NCI-H345 treated with DMSO at 0.1 percent for 48 hours (cell line): ENCODE measurements around the gene SMG6.

Source experiments
- DNase-seq: peaks from one replicate; lab custom pipeline; 2025; ENCODE audit not compliant: unreplicated experiment; lab: John Stamatoyannopoulos, UW

Gene SMG6

GRCh38 chr17:2084036-2084765 lies 219.4 kb downstream of the SMG6 start:
- no peak for DNase-seq

- DNase-seq: no peak
Observed at GRCh38 chr17:2083613-2084035, 220.0 kb downstream of the SMG6 start.

- no peak for DNase-seq
Observed at GRCh38 chr17:2082003-2082781, 221.4 kb downstream of the SMG6 start.

GRCh38 chr17:2081564-2081963 lies 222.0 kb downstream of the SMG6 start:
- DNase-seq: no peak

- no peak for DNase-seq
Observed at GRCh38 chr17:2077040-2077439, 226.5 kb downstream of the SMG6 start.

- no peak for DNase-seq
Observed at GRCh38 chr17:2076087-2076984, 227.2 kb downstream of the SMG6 start.

GRCh38 chr17:2075336-2076086 lies 228.1 kb downstream of the SMG6 start:
- DNase-seq: no peak

GRCh38 chr17:2074919-2075318 lies 228.7 kb downstream of the SMG6 start:
- DNase-seq: no peak

- no peak for DNase-seq
Observed at GRCh38 chr17:2071455-2072281, 231.9 kb downstream of the SMG6 start.

GRCh38 chr17:2071024-2071385 lies 232.6 kb downstream of the SMG6 start:
- DNase-seq: no peak

GRCh38 chr17:2070241-2071023 lies 233.2 kb downstream of the SMG6 start:
- no peak for DNase-seq

GRCh38 chr17:2068519-2069051 lies 235.0 kb downstream of the SMG6 start:
- no peak for DNase-seq

- DNase-seq: no peak
Observed at GRCh38 chr17:2068031-2068518, 235.5 kb downstream of the SMG6 start.

GRCh38 chr17:2067608-2068024 lies 236.0 kb downstream of the SMG6 start:
- no peak for DNase-seq

- DNase-seq: no peak
Observed at GRCh38 chr17:2067048-2067561, 236.5 kb downstream of the SMG6 start.

GRCh38 chr17:2065949-2066400 lies 237.6 kb downstream of the SMG6 start:
- DNase-seq: no peak

GRCh38 chr17:2064980-2065785 lies 238.4 kb downstream of the SMG6 start:
- no peak for DNase-seq
